Spleen (tissue), 11 donors: ENCODE data around the gene KL. TPM values are rescaled to one million over a fixed set of nuclear protein-coding genes. Genes with fewer than 3 reads are reported as not detected.

Experiments
- DNase-seq: peaks from one replicate; pipeline ENCODE4 v3.0.0-alpha.2; 2020
- H3K27ac ChIP-seq, 8 donors: fragments of 200-600 bp; sonication (generic) in 7 of 8; 1 replicate in 4 of 8; 2 replicates in 4 of 8; pipeline versions ENCODE4 v1.5.0 to v1.8.0; 2016 to 2021; ENCODE audit warnings: inconsistent platforms in 4 of 8, mild to moderate bottlenecking in 4 of 8, moderate library complexity in 1 of 8
- H3K27me3 ChIP-seq, 7 donors: fragments of 200-600 bp; sonication (generic) in 6 of 7; replicated peaks in 1 of 7; 1 replicate in 4 of 7; 2 replicates in 3 of 7; pipeline versions ENCODE4 v1.5.0 to v1.8.0; 2016 to 2021; ENCODE audit warnings: inconsistent platforms in 3 of 7, mild to moderate bottlenecking in 1 of 7
- H3K36me3 ChIP-seq, 6 donors: fragments of 200-600 bp; sonication (generic) in 5 of 6; 1 replicate in 4 of 6; 2 replicates in 2 of 6; pipeline versions ENCODE4 v1.5.0 to v1.8.0; 2016 to 2021; ENCODE audit warnings: inconsistent platforms in 2 of 6
- H3K4me1 ChIP-seq, 6 donors: fragments of 200-600 bp; sonication (generic) in 5 of 6; 1 replicate in 3 of 6; 2 replicates in 3 of 6; pipeline versions ENCODE4 v1.5.0 to v1.8.0; 2016 to 2021; ENCODE audit warnings: inconsistent platforms in 3 of 6
- H3K4me3 ChIP-seq, 8 donors: fragments of 200-600 bp; sonication (generic) in 7 of 8; 1 replicate in 4 of 8; 2 replicates in 4 of 8; pipeline versions ENCODE4 v1.5.0 to v1.8.0; 2016 to 2021; ENCODE audit warnings: inconsistent platforms in 4 of 8, mild to moderate bottlenecking in 4 of 8, moderate library complexity in 2 of 8
- H3K9me3 ChIP-seq, 8 donors: fragments of 200-600 bp; sonication (generic) in 7 of 8; 1 replicate in 4 of 8; 2 replicates in 4 of 8; pipeline versions ENCODE4 v1.5.0 to v1.8.0; 2016 to 2021; ENCODE audit warnings: inconsistent platforms in 4 of 8
- CTCF ChIP-seq, 11 experiments: fragments of 200-600 bp in 7 of 11; fragments of 450-650 bp in 4 of 11; sonication (generic) in 4 of 11; IDR thresholded peaks in 8 of 11; conservative IDR thresholded peaks in 3 of 11; 1 replicate in 7 of 11; 2 replicates in 4 of 11; pipeline versions ENCODE4 v1.4.0 to v1.8.0; 2016 to 2021; ENCODE audit warnings: antibody characterized with exemption in 11 of 11, inconsistent platforms in 4 of 11, mild to moderate bottlenecking in 1 of 11
- POLR2A ChIP-seq, 3 donors: fragments of 450-650 bp; IDR thresholded peaks; one replicate each; pipeline ENCODE4 v1.5.1; 2017; ENCODE audit warnings: antibody characterized with exemption in 3 of 3, mild to moderate bottlenecking in 1 of 3
- POLR2AphosphoS5 ChIP-seq, 3 donors: sonication (generic); formaldehyde crosslinking; IDR thresholded peaks; one replicate each; pipeline ENCODE4 v1.5.1; 2017; ENCODE audit warnings: antibody characterized with exemption in 3 of 3
- WGBS, 5 donors: extraction: QIAGEN DNeasy Blood & Tissue Kit in 3 of 5; methylation state at CpG; one replicate each; pipeline versions ENCODE4 v1.1.5 to v1.1.7; 2013 to 2018; 5-methylcytosine and 5-hydroxymethylcytosine counted together
- intact Hi-C: fragments of 100-400 bp; cut with DNase I; formaldehyde crosslinking; loops from one replicate; pipeline ENCODE4 v1.15.0; 2023; ENCODE audit warnings: low total_unique reads
- polyA plus RNA-seq, 3 donors: library from polyadenylated mRNA; stranded (reverse); fragments of 200-250 nt; gene quantifications; one replicate each; pipeline ENCODE4 v1.2.1, GENCODE V29; 2013
- total RNA-seq, 7 donors: library from RNA; depleted of rRNA in 3 of 7; stranded (reverse); fragments of >200 nt in 3 of 7; fragmentation: NEBNext Ultra II Directional in 4 of 7; extraction: Animal tissue kit (Norgen Biotek cat#: 25700) in 4 of 7; gene quantifications; one replicate each; pipeline versions ENCODE4 v1.1.0 to v1.2.1, GENCODE V29; 2016 to 2021
- donor health status: healthy with polysubstance abuse.
- donor health status: DM: no; HTN: no; CAD: no; lungs with moderate emphysema.
- donor health status: DM: no; HTN: no; CAD: no.
- donor health status: Bipolar disorder and iron deficiency.
- donor health status: healthy.
- donor health status: DM: no; HTN: no; CAD: no.
- donor health status: DM: yes; HTN: yes; CAD: no.

KL gene
- total and polyA plus RNA-seq, 10 donors, result 0.35 to 10.2 (median 4.6) TPM

GRCh38 chr13:33109271-33109697 lies 93.1 kb downstream of the KL start:
- DNase-seq, result no peak
- peaks cover 0 to 88% (median 2%) of the 10 kb centered on the region in 6 donors for H3K36me3 ChIP-seq
- H3K27me3 ChIP-seq, result no peaks in the 10 kb centered on the region
- no peaks in the 10 kb centered on the region for H3K9me3 ChIP-seq
- H3K4me1 ChIP-seq, result peaks cover 0 to 36% (median 20%) of the 10 kb centered on the region in 6 donors
- intact Hi-C loops, result no loop called here
- peak overlapping the region in 1 of 8 donors; percentile 68 for H3K27ac ChIP-seq
- H3K4me3 ChIP-seq, result peak overlapping the region in 1 of 8 donors; percentile 15
- TF ChIP-seq POLR2A (IDR thresholded peaks at IDR 0.05) (no peak), CTCF (IDR thresholded peaks at IDR 0.05 in 8 of 11, conservative IDR thresholded peaks at IDR 0.05 in 3 of 11) (no peak), POLR2AphosphoS5 (IDR thresholded peaks at IDR 0.05) (no peak)
- WGBS, 5 donors, result 61 to 78% (median 68%) methylated on average over 2 of the region's 2 CpGs

DNA sequence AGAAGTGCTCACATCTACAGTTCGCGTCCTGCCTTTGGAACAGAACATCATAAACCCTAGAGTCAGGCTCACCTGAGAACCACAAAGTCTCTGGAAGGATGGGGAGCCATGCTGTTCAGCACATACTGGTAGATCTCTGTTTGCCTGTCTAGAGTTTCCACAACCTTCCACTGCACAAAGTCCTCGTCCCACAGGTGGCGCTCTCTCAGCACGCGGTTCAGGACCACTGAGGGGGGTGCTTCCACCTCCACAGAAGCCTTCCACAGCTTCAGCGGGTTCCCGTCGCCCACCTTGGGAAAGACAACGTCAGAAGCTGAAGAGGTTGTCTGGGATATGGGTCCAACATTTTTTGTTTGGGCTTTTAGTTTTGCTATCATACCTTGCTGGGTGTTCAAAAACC lies 93.6 kb downstream of the KL start:
- H3K9me3 ChIP-seq, result no peaks in the 10 kb centered on the region
- 64 to 91% (median 87%) methylated on average over 10 of the region's 10 CpGs for WGBS, 5 donors
- peaks cover 0 to 36% (median 20%) of the 10 kb centered on the region in 6 donors for H3K4me1 ChIP-seq
- peak overlapping the region in 1 of 8 donors; percentile 15 for H3K4me3 ChIP-seq
- DNase-seq, result no peak
- TF ChIP-seq POLR2A (IDR thresholded peaks at IDR 0.05), result no peak
- peak in 1 of 11 experiments; percentile 9 for TF ChIP-seq CTCF (IDR thresholded peaks at IDR 0.05 in 8 of 11, conservative IDR thresholded peaks at IDR 0.05 in 3 of 11)
- peak in 1 of 3 donors; percentile 12 for TF ChIP-seq POLR2AphosphoS5 (IDR thresholded peaks at IDR 0.05)
- H3K27me3 ChIP-seq, result no peaks in the 10 kb centered on the region
- H3K27ac ChIP-seq, result peak overlapping the region in 1 of 8 donors; percentile 68
- intact Hi-C loops, result no loop called here
- H3K36me3 ChIP-seq, result peaks cover 0 to 87% (median 2%) of the 10 kb centered on the region in 6 donors

DNA sequence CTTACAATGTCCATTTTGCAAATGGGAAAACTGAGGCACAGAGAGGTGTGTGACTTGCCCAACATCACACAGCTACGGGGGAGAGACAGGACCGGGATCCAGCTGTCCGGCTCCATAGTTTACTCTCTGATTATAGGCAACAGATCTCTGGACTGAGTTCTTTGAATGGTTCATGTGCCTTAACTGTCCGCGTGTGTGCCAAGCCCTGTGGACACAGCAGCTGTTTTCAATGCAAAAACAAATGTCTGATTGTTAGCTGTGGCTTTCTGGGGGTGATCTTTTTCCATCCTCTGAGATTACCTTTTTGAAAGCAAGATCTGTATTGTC lies 94.1 kb downstream of the KL start:
- H3K27ac ChIP-seq, result peak overlapping the region in 5 of 8 donors; percentile 7 to 68 (median 39)

More for the DNA sequence above, 94.1 kb downstream of the KL start:
- peak overlapping the region in 1 of 8 donors; percentile 30 for H3K4me3 ChIP-seq
- peaks cover 0 to 34% (median 20%) of the 10 kb centered on the region in 6 donors for H3K4me1 ChIP-seq
- peaks cover 0 to 85% (median 2%) of the 10 kb centered on the region in 6 donors for H3K36me3 ChIP-seq
- TF ChIP-seq CTCF (IDR thresholded peaks at IDR 0.05 in 8 of 11, conservative IDR thresholded peaks at IDR 0.05 in 3 of 11) (no peak), POLR2A (IDR thresholded peaks at IDR 0.05) (no peak), POLR2AphosphoS5 (IDR thresholded peaks at IDR 0.05) (no peak)
- H3K27me3 ChIP-seq, result no peaks in the 10 kb centered on the region
- H3K9me3 ChIP-seq, result no peaks in the 10 kb centered on the region
- no peak for DNase-seq
- intact Hi-C loops, result no loop called here
- 78 to 95% (median 88%) methylated on average over 5 of the region's 5 CpGs for WGBS, 5 donors
